ENCODE measurements around the gene DIP2C. TPM values are rescaled to one million over a fixed set of nuclear protein-coding genes. Genes with fewer than 3 reads are reported as not detected.

Gene DIP2C
- total RNA-seq, 1 experiment from 2014 or later, result 11.0 TPM

- TF ChIP-seq ZNF532 (CRISPR knock-in tag; IDR thresholded peaks at IDR 0.05; ENCODE audit: borderline replicate concordance), result no peak
- TF ChIP-seq OVOL2 (CRISPR knock-in tag; IDR thresholded peaks at IDR 0.05; ENCODE audit: borderline replicate concordance), result no peak
- no peak for TF ChIP-seq FOXJ3 (CRISPR knock-in tag; IDR thresholded peaks at IDR 0.05; ENCODE audit: borderline replicate concordance)
- TF ChIP-seq ZNF671 (CRISPR knock-in tag; IDR thresholded peaks at IDR 0.05), result no peak
- no peak for TF ChIP-seq ETV6 (CRISPR knock-in tag; IDR thresholded peaks at IDR 0.05)
- no peak for TF ChIP-seq MYBL2 (CRISPR knock-in tag; IDR thresholded peaks at IDR 0.05)
- TF ChIP-seq TP53 (CRISPR knock-in tag; IDR thresholded peaks at IDR 0.05), result no peak
- TF ChIP-seq IRF2 (CRISPR knock-in tag; IDR thresholded peaks at IDR 0.05; ENCODE audit: borderline replicate concordance, low read depth), result no peak
- no peak for TF ChIP-seq ZNF425 (CRISPR knock-in tag; conservative IDR thresholded peaks at IDR 0.05)
- TF ChIP-seq ZNF121 (CRISPR knock-in tag; IDR thresholded peaks at IDR 0.05), result no peak
- no peak for TF ChIP-seq NFYB (CRISPR knock-in tag; conservative IDR thresholded peaks at IDR 0.05; ENCODE audit: low read depth)
- TF ChIP-seq ZNF512 (CRISPR knock-in tag; IDR thresholded peaks at IDR 0.05; ENCODE audit: borderline replicate concordance), result no peak
Observed at GRCh38 chr10:351770-352334, 337.6 kb downstream of the DIP2C start (continued).

GRCh38 chr10:350981-351501 lies 338.4 kb downstream of the DIP2C start:
- no peaks in the 10 kb centered on the region for H3K4me1 Mint-ChIP-seq
- no peak for ATAC-seq
- TF ChIP-seq CTCF (IDR thresholded peaks at IDR 0.05) (no peak), ZNF121 (CRISPR knock-in tag; IDR thresholded peaks at IDR 0.05) (no peak), CDX4 (CRISPR knock-in tag; IDR thresholded peaks at IDR 0.05; ENCODE audit: borderline replicate concordance) (no peak), JUN (CRISPR knock-in tag; IDR thresholded peaks at IDR 0.05) (no peak), SOX15 (CRISPR knock-in tag; IDR thresholded peaks at IDR 0.05) (no peak), ZNF423 (CRISPR knock-in tag; IDR thresholded peaks at IDR 0.05) (no peak)
- H3K36me3 Mint-ChIP-seq, result peaks cover 3% of the 10 kb centered on the region; the same call in 1 of the 2 replicates
- no peak overlapping the region for H3K27ac Mint-ChIP-seq
- ChIA-PET CTCF (interaction anchor here (0.6 to 1.2 kb wide), 2 partner anchors 82 to 168 kb away, joined by 3 read pairs; no protein-coding TSS in a partner anchor), POLR2A (no interaction called here)
- no peak for DNase-seq (ENCODE audit: low spot score)
- no peaks in the 10 kb centered on the region for H3K27me3 Mint-ChIP-seq (ENCODE audit: low read depth)
- H3K9me3 Mint-ChIP-seq, result no peaks in the 10 kb centered on the region
- no peak overlapping the region for H3K4me3 Mint-ChIP-seq

Measured in WTC11 (cell line).